HG03432 (cell line): ENCODE results near the gene DENND4A.
A peak's percentile ranks its signal among the peaks of the same experiment; 100 is the strongest.
"Not testable (repeated sequence)": the region's sequence is repeated elsewhere in the genome, so short reads cannot be mapped to it uniquely, and the experiment has no call there.

ENCODE experiments used
- ATAC-seq: cut with Tn5 transposase; IDR thresholded peaks from one replicate; pipeline ENCODE4 v1.9.1; 2021; ENCODE audit warnings: mild to moderate bottlenecking, moderate library complexity; ENCODE audit not compliant: unreplicated experiment

Gene DENND4A

DNA sequence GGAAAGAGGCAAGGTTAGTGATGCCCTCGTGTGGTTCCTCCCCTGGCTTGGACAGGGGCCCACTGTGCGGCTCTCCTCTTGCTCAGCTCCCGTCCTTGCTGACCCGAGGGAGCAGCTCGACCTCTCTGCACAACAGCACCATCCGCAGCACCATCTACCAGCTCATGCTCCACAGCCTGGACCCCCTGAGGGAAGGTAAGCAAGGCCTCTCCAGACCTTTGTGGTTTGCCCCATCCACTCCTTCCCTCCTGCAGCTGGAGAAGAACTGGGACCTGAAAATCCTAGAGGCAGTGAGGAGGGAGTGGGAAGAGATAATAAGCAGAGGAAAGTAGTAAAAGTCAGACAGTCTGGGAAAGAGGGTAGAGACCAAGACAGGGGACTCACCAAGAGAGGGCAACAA is 152.6 kb downstream of the DENND4A start:
- ATAC-seq = no peak

DNA sequence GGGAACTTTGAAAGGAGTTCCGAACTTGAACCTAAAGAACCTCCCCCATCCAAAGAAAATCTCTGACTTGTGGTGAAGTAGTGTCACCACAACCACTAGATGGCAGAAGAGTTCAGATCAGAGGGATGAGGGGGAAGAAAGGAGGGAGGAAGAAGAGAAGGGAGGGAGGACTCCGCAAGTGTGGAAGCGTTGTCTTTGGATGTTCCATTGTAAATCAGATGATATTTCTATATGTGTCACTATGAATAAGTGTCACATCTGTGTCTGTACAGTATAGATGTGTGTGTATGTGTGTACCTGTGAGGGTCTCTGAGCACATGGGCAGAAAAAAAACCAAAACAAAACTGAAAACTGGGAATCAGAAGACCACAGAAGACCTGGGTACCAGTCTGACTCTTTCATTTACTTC is 153.4 kb downstream of the DENND4A start:
- ATAC-seq = no peak

GRCh38 chr15:65638109-65638508 is 154.0 kb downstream of the DENND4A start:
- ATAC-seq = no peak

GRCh38 chr15:65634356-65634755 is 157.7 kb downstream of the DENND4A start:
- no peak for ATAC-seq

DNA sequence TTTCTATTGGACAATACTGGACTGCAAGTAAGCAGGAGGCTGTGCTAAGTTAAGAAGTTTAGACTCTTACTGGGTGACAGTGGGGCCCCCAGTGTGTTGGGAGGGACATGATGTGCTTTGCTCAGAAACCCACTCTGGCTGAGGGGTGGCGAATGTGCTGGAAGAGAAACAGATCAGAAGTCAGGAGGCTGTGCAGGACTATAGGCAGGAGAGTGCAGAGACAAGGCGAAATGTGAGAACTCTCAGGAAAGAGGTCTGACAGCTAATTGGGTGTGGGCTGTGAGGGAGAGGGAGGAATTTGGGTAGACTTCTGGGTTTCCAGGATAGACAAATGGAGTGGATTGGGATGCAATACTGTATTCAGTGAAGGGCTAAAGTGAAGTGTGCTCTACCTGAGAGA is 158.3 kb downstream of the DENND4A start:
- no peak for ATAC-seq

- ATAC-seq = no peak
Measured at GRCh38 chr15:65632780-65633375, 159.2 kb downstream of the DENND4A start.

- peak; percentile 57 for ATAC-seq
Measured at GRCh38 chr15:65631503-65631902, 160.6 kb downstream of the DENND4A start.

DNA sequence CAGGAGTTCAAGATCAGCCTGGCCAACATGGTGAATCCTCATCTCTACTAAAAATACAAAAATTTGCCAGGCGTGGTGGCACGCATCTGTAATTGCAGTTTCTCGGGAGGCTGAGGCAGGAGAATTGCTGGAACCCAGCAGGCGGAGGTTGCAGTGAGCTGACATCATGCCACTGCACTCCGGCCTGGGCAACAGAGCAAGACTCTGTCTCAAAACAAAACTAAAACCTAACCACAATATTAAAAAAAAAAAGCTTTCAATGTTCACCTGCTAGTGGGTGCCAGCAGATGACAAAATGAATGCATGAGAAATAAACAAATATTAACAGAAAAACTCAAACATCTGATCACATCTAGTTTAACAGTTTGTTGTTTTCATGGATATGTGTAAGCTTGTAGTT is 161.3 kb downstream of the DENND4A start:
- peak; percentile 72 for ATAC-seq

DNA sequence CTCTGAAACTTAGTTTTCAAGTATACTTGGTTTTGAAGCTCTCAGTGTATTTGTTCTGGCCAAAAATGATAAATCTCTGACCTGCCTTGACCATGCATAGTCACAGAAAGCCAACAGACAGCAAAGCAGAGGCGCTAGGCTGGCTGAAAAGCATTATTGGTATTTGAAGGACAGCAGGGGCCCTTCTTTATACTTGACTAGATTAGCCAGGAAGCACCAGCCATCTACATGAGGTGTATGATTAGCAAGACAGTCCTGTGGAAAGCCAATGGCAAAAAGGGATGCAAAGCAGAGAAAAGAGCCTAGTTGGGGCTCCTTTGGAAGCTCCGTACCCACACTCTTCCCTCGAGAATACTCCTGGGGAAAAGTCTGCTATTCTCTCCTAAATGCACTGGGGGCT is 162.5 kb downstream of the DENND4A start:
- no peak for ATAC-seq

- ATAC-seq = no peak
Measured at GRCh38 chr15:65626856-65627255, 165.2 kb downstream of the DENND4A start.

DNA sequence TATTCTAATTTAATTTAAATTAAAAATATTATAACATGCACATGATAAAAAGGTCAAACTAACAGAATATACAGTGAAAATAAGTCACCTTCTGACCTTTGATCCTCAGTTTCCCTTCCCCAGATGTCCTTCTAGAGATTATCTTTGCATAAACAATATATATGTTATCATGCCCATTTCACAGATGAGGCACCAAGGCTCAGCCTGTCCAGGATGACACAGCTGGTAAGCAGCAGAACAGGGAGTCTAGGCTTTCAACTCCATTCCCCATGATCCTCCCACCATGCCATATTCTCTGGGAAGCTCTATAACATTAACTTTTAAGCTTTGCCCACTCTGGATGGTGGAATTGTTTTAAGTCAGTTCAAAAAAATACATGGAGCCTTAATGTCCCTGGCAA is 169.0 kb downstream of the DENND4A start:
- ATAC-seq = no peak

DNA sequence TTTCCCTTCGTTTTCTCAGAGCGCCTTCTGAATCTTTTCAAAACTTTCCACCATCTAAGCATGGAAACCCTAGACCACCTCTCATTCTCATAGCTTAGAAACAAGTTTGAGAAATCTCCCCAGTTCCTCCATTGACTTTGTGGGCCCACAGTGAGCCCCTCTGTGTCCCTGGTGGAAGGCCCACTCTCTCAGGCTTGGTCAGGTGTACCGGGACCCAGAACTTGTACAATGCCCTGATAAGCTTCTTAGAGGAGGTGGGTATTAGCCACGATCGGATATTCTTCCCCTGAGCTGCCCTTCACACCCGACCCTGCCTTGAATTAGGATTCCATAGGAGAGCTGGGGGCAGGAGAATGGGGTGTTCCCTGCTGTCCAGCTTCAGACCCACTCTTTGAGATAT is 170.5 kb downstream of the DENND4A start, which contains the start of gene SLC24A1:
TSS of gene SLC24A1 (plus strand) at position 301 of the 400 bp plus-strand sequence. CDS start 2,143 bp downstream, outside the sequence.
- ATAC-seq = no peak

GRCh38 chr15:65620833-65621232 is 171.3 kb downstream of the DENND4A start:
- no peak for ATAC-seq

DNA sequence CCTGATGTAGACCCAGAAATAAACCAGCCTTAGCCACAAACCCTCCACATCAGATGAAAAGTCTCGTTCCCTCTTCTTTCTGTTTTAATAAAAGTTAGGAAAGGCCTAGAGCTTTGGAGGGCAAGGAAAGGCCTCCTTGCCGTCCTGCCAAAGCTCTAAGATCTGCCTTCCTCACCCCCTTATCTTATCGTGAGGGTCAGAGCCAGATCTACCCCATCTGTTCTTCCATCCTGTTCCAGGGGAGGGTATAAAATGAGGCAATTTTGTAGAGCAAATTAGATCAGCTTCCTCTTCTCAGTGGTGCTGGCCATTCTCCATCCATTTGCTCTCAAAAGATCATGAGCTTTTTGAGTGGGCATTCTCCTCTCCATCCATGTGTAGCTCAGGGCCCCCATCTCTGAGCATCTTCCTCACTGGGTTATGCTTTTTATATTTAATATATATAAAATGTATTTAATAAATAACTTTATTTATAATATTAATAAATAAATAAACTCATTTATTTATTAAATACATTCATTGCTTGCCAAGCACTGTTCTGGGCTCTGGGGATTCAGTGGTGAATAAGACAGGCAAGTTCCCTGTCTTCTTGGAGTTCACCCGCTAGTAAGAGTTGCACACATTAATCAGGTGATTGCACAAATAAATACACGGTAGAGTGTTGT is 172.3 kb downstream of the DENND4A start:
- ATAC-seq = no peak

- ATAC-seq = no peak
Measured at GRCh38 chr15:65618560-65619109, 173.5 kb downstream of the DENND4A start.

- not testable (repeated sequence) for ATAC-seq
Measured at GRCh38 chr15:65615887-65616286, 176.2 kb downstream of the DENND4A start.

DNA sequence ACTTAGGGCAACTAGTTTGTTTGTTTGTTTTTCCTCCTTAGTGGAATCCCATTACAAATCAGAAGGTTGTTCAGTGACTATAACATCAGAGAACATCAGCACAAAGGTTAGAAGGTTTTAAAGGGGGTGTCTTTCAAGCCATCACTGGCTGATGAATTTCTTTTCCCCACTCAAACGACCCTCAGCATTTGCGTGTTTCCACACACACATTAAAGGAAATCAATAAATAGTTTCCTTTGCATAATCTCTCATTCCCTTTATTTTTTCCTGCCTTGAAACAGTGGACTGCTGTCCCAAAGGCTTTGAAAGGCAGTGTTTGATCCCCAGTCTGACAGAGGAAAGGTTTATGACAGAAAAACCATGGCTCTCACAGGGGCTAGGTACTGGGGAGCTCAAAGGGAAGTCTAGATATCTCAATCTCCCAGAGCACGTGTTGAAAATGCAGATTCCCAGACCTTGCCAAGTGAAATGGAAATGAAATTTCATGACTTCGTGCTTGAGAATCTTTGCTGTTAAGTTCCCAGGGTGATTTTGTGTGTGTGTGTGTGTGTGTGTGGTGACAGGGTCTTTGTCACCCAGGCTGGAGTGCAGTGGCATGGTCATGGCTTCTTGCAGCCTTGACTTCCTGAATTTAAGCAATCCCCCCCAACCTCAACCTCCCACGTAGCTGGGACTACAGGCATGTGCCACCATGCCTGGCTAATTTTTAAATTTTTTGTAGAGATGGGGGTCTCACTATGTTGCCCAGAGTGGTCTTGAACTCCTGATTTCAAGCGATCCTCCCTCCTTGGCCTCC is 178.9 kb downstream of the DENND4A start:
- ATAC-seq = no peak

DNA sequence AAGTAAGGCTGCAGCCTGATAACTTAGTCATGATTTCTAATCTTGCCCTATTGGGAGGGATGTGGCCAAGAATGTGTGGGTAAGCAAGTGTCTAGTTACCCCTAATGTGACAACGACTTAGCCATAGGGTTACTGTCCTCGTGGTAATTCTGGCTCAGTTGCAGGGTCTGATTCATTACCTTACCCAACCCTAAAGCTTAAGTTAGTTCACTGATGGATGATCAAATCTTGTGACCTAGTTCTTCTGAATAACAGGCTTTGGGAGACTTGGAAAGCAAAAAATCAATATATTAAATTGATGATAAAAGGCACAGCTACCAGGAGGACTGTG is 179.5 kb downstream of the DENND4A start:
- no peak for ATAC-seq

DNA sequence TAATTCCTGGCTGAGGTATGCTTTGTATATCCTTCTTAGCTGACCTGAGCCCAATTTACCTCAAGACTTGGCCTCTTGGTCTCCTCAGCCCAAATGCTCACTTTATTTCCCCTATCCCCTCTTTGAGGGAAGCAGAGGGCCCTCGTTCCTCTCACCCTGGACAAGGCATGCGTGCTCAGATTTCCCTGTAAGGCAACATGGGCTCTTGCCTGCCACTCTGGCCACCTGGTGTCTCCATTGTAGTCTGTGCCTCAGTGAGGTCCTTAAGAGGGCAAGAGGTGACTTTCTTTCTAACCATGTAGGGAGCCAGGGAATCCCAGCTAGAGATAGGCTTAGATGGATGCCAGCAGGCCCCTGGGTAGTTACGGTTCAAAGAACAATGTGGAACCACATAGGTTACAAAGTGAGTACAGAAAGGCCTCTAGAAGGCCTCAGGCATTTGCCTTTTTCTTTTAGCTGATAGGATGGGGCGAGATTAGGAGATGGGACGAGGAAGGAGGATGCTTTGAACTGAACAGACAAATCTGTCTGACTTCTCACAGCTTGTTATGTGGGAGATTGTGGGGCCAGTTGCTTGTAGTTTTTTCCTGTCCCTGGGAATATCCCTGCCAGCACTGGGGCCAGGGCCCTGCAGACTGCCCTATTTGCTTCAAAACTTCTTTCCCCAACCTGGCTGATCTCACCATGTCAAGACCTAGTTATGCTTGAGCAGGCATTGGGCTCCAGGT is 180.0 kb downstream of the DENND4A start:
- no peak for ATAC-seq

- peak; percentile 96 for ATAC-seq
Measured at GRCh38 chr15:65610871-65611718, 181.0 kb downstream of the DENND4A start, which contains the start of gene INTS14. INTS14 (minus strand) TSS chr15:65611131; CDS start chr15:65607380, 3,751 bp downstream.
